RWPE2 (cell line): ENCODE measurements around the gene BEST1.

Source experiments
- ATAC-seq: fragments of 200-7000 bp; cut with Tn5 transposase; 3 replicates; pipeline ENCODE4 v1.9.1; 2021; ENCODE audit warnings: low read depth
- DNase-seq: peaks from one replicate; pipeline ENCODE4 v3.0.0-alpha.2; 2020; ENCODE audit warnings: low spot score
- H3K27ac ChIP-seq: fragments of 450-650 bp; 2 replicates; pipeline ENCODE4 v1.5.1; 2017; ENCODE audit warnings: mild to moderate bottlenecking; ENCODE audit not compliant: poor library complexity, severe bottlenecking
- H3K27me3 ChIP-seq: fragments of 250-450 bp; sonication (Bioruptor Pico); 2 replicates; pipeline ENCODE4 v1.5.1; 2021; ENCODE audit warnings: mild to moderate bottlenecking, moderate library complexity; ENCODE audit not compliant: insufficient read depth, poor library complexity, severe bottlenecking
- H3K36me3 ChIP-seq: fragments of 250-450 bp; sonication (Bioruptor Pico); 2 replicates; pipeline ENCODE4 v1.5.1; 2020; ENCODE audit warnings: low read depth, mild to moderate bottlenecking, moderate library complexity
- H3K4me1 ChIP-seq: fragments of 250-450 bp; sonication (Bioruptor Pico); 2 replicates; pipeline ENCODE4 v1.5.1; 2021; ENCODE audit warnings: mild to moderate bottlenecking, moderate library complexity; ENCODE audit not compliant: insufficient read depth, poor library complexity, severe bottlenecking
- H3K4me3 ChIP-seq: fragments of 250-450 bp; sonication (Bioruptor Pico); 2 replicates; pipeline ENCODE4 v1.5.1; 2021; ENCODE audit warnings: mild to moderate bottlenecking, moderate library complexity; ENCODE audit not compliant: severe bottlenecking
- H3K9me3 ChIP-seq: fragments of 250-450 bp; sonication (Bioruptor Pico); 2 replicates; pipeline ENCODE4 v1.5.1; 2021; ENCODE audit warnings: mild to moderate bottlenecking, moderate library complexity; ENCODE audit not compliant: severe bottlenecking
- TF ChIP-seq, protein P1 (sequence below): fragments of 450-650 bp; IDR thresholded peaks from one replicate; pipeline ENCODE4 v1.5.1; 2017; ENCODE audit warnings: mild to moderate bottlenecking, moderate library complexity; ENCODE audit not compliant: poor library complexity, severe bottlenecking

The BEST1 gene

GRCh38 chr11:61966734-61967115 is 16.6 kb downstream of the BEST1 start:
- H3K4me1 ChIP-seq, result peaks cover 41% of the 10 kb centered on the region
- H3K4me3 ChIP-seq, result peak overlapping the region; percentile 91
- TF ChIP-seq, protein P1, sequence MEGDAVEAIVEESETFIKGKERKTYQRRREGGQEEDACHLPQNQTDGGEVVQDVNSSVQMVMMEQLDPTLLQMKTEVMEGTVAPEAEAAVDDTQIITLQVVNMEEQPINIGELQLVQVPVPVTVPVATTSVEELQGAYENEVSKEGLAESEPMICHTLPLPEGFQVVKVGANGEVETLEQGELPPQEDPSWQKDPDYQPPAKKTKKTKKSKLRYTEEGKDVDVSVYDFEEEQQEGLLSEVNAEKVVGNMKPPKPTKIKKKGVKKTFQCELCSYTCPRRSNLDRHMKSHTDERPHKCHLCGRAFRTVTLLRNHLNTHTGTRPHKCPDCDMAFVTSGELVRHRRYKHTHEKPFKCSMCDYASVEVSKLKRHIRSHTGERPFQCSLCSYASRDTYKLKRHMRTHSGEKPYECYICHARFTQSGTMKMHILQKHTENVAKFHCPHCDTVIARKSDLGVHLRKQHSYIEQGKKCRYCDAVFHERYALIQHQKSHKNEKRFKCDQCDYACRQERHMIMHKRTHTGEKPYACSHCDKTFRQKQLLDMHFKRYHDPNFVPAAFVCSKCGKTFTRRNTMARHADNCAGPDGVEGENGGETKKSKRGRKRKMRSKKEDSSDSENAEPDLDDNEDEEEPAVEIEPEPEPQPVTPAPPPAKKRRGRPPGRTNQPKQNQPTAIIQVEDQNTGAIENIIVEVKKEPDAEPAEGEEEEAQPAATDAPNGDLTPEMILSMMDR, result no peak

GRCh38 chr11:61967116-61967923 is 17.2 kb downstream of the BEST1 start, which contains the start of gene FTH1:
FTH1 (minus strand) TSS chr11:61967634; CDS start chr11:61967425, 209 bp downstream.
- peak within 1 kb of the TSS; percentile 91 for H3K4me3 ChIP-seq
- TF ChIP-seq, protein P1, result no peak
- ATAC-seq (peak; percentile 60), DNase-seq (no peak)
- peaks cover 44% of the 10 kb centered on the region for H3K4me1 ChIP-seq
- peak within 1 kb of the TSS; percentile 97 for H3K27ac ChIP-seq
- H3K27me3 ChIP-seq, result no peaks in the 10 kb centered on the region
- H3K9me3 ChIP-seq, result no peaks in the 10 kb centered on the region
- H3K36me3 ChIP-seq, result peaks cover 37% of the 10 kb centered on the region

More at GRCh38 chr11:61966734-61967115, 16.6 kb downstream of the BEST1 start:
- H3K36me3 ChIP-seq, result peaks cover 37% of the 10 kb centered on the region
- no peak for DNase-seq
- peak overlapping the region; percentile 97 for H3K27ac ChIP-seq
- H3K9me3 ChIP-seq, result no peaks in the 10 kb centered on the region
- ATAC-seq, result no peak
- H3K27me3 ChIP-seq, result no peaks in the 10 kb centered on the region

GRCh38 chr11:61967924-61968757 is 18.0 kb downstream of the BEST1 start:
- Histone ChIP-seq H3K9me3 (no peaks in the 10 kb centered on the region), H3K27ac (peak overlapping the region; percentile 97), H3K4me3 (peak overlapping the region; percentile 91), H3K27me3 (no peaks in the 10 kb centered on the region), H3K4me1 (peaks cover 52% of the 10 kb centered on the region), H3K36me3 (peaks cover 37% of the 10 kb centered on the region)
- 0 out of 3 replicates have a peak, but pooled peaks have one; percentile 1 for ATAC-seq
- TF ChIP-seq, protein P1, result no peak
- no peak for DNase-seq

GRCh38 chr11:61968758-61969390 is 18.7 kb downstream of the BEST1 start:
- peaks cover 60% of the 10 kb centered on the region for H3K4me1 ChIP-seq
- peak overlapping the region; percentile 97 for H3K27ac ChIP-seq
- H3K4me3 ChIP-seq, result peak overlapping the region; percentile 91
- ATAC-seq (no peak), DNase-seq (no peak)
- no peaks in the 10 kb centered on the region for H3K9me3 ChIP-seq
- TF ChIP-seq, protein P1, result no peak
- H3K36me3 ChIP-seq, result peaks cover 31% of the 10 kb centered on the region
- no peaks in the 10 kb centered on the region for H3K27me3 ChIP-seq
